ENCODE measurements around the gene RFC5. TPM values are rescaled to one million over a fixed set of nuclear protein-coding genes. Genes with fewer than 3 reads are reported as not detected.
"Not testable (repeated sequence)": the region's sequence is repeated elsewhere in the genome, so short reads cannot be mapped to it uniquely, and the experiment has no call there.

Gene RFC5
- polyA plus RNA-seq (ENCODE audit: insufficient read length in 3 of 3) = 10 to 100 TPM; 33.9 to 35.3 (median 33.9) TPM

GRCh38 chr12:118016424-118017264 is at the start of gene RFC5:
Gene RFC5, plus strand, starts transcription at chr12:118016703. Its CDS starts 125 bp downstream, at chr12:118016828.
- peak; percentile 92 to 96 (median 93) for DNase-seq (ENCODE audit: low read depth in 3 of 3, low spot score in 2 of 3)

- DNase-seq (ENCODE audit: low read depth in 3 of 3, low spot score in 2 of 3) = no peak
These were observed 49.5 kb upstream of the RFC5 start for GRCh38 chr12:117967043-117967442.

- no peak for DNase-seq (ENCODE audit: low read depth in 3 of 3, low spot score in 2 of 3)
These were observed 49.0 kb upstream of the RFC5 start for GRCh38 chr12:117967512-117967911.

GRCh38 chr12:117968151-117968789 is 48.2 kb upstream of the RFC5 start:
- no peak for DNase-seq (ENCODE audit: low read depth in 3 of 3, low spot score in 2 of 3)

GRCh38 chr12:117968826-117969659 is 47.5 kb upstream of the RFC5 start, which contains the start of gene KSR2:
Gene KSR2, minus strand, starts transcription at chr12:117968990. Its CDS starts 735 bp downstream, at chr12:117968255.
- peak; percentile 33 to 59 (median 44) for DNase-seq (ENCODE audit: low read depth in 3 of 3, low spot score in 2 of 3)

- DNase-seq (ENCODE audit: low read depth in 3 of 3, low spot score in 2 of 3) = no peak
These were observed 46.2 kb upstream of the RFC5 start for GRCh38 chr12:117970334-117970733.

GRCh38 chr12:117972301-117972700 is 44.2 kb upstream of the RFC5 start:
- no peak for DNase-seq (ENCODE audit: low read depth in 3 of 3, low spot score in 2 of 3)

GRCh38 chr12:117975006-117975405 is 41.5 kb upstream of the RFC5 start:
- no peak for DNase-seq (ENCODE audit: low read depth in 3 of 3, low spot score in 2 of 3)

- DNase-seq (ENCODE audit: low read depth in 3 of 3, low spot score in 2 of 3) = no peak
These were observed 39.1 kb upstream of the RFC5 start for GRCh38 chr12:117977373-117977772.

- DNase-seq (ENCODE audit: low read depth in 3 of 3, low spot score in 2 of 3) = no peak
These were observed 35.9 kb upstream of the RFC5 start for GRCh38 chr12:117980616-117981015.

GRCh38 chr12:117981267-117981666 is 35.2 kb upstream of the RFC5 start:
- DNase-seq (ENCODE audit: low read depth in 3 of 3, low spot score in 2 of 3) = no peak

GRCh38 chr12:117985182-117985581 is 31.3 kb upstream of the RFC5 start:
- no peak for DNase-seq (ENCODE audit: low read depth in 3 of 3, low spot score in 2 of 3)

GRCh38 chr12:117986705-117987469 is 29.6 kb upstream of the RFC5 start:
- no peak for DNase-seq (ENCODE audit: low read depth in 3 of 3, low spot score in 2 of 3)

- DNase-seq (ENCODE audit: low read depth in 3 of 3, low spot score in 2 of 3) = no peak
These were observed 21.7 kb upstream of the RFC5 start for GRCh38 chr12:117994551-117995438.

GRCh38 chr12:117998719-117999118 is 17.8 kb upstream of the RFC5 start:
- DNase-seq (ENCODE audit: low read depth in 3 of 3, low spot score in 2 of 3) = no peak

GRCh38 chr12:117999806-118000205 is 16.7 kb upstream of the RFC5 start:
- DNase-seq (ENCODE audit: low read depth in 3 of 3, low spot score in 2 of 3) = not testable (repeated sequence)

GRCh38 chr12:118010903-118011302 is 5.6 kb upstream of the RFC5 start:
- DNase-seq (ENCODE audit: low read depth in 3 of 3, low spot score in 2 of 3) = no peak

GRCh38 chr12:118011377-118011776 is 5.1 kb upstream of the RFC5 start:
- no peak for DNase-seq (ENCODE audit: low read depth in 3 of 3, low spot score in 2 of 3)

GRCh38 chr12:118011961-118012360 is 4.5 kb upstream of the RFC5 start:
- no peak for DNase-seq (ENCODE audit: low read depth in 3 of 3, low spot score in 2 of 3)

Data from right renal cortex interstitium (tissue), 3 donors.